NCI-H2029 (cell line): ENCODE measurements around the gene EHBP1.
"Not testable (repeated sequence)": the region's sequence is repeated elsewhere in the genome, so short reads cannot be mapped to it uniquely, and the experiment has no call there.

Source experiments
- DNase-seq: peaks from one replicate; lab custom pipeline; 2025; lab: John Stamatoyannopoulos, UW

EHBP1 gene

DNA sequence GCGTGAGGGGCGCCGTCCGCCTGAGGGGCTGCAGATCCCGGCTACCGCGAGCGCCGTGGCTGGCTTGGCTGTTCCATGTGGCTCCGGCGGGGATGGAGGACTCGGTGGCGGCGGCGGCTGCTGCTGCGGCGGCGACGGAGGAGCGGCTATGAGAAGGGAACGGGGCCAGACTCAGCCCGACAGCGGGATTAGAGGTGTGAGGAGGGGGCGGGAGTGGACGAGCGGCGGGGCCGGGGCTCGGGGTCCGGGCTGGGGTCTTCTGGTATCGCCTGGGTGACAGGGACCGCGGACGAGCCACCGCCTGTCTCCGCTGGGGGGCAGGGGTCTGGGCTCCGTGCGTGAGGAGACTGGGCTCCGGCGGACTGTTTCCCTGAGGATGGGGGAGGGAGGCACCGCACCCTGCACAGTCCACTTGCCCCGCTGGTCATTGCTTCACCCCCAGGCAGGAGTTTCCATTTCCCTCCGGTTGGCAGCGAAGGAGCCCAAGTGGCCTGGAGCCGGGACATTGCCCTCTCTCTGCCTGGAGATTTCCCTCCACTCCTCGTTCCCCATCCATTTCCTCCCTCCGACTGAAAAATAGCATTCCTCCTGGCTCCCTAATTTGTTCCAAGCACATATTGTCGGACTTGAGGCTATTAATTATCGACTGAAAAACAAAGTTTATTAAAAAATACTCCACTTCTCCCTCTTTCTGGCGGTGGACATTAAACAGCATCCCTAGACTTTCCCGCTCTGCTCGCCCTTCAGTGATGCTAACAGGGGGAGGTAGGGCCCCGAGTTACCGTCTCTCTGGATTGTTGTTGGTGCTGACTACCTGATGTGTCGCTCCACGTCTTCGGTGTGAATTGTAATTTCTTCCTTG lies 577 bp downstream of the EHBP1 start:
- peak; percentile 16 for DNase-seq

DNA sequence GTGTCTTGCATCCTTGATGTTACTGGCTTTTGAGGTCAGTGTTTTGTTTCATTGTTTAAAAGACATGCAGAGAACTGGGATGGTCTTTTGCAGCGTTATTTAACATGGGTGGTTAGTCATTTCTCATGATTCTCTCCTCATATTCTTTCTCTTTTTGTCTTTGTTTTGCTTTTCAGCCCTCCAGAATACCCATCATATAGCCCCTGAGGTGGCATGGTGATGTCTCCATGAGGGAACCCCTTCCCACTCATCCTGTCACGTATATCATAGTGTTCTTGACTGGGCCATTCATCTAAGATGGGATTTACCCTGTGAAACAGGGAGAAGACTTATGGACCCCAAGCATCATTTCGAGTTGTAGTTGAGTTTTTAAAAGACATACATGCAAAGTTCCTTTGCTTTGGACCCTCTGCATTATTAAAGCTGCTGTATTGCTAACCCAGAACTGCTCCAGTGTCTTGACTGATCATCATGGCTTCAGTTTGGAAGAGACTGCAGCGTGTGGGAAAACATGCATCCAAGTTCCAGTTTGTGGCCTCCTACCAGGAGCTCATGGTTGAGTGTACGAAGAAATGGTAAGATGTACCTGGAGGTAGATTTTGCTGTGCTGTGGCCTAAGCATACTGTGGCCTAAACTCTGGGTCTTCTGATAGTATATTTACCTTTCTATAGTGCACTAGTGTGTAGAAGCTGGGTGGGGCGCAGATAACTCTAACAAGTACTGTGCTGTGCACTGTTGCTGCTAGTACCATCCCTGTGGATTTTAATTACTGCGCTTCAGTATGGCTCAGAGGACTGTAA lies 1.4 kb downstream of the EHBP1 start:
- no peak for DNase-seq

DNA sequence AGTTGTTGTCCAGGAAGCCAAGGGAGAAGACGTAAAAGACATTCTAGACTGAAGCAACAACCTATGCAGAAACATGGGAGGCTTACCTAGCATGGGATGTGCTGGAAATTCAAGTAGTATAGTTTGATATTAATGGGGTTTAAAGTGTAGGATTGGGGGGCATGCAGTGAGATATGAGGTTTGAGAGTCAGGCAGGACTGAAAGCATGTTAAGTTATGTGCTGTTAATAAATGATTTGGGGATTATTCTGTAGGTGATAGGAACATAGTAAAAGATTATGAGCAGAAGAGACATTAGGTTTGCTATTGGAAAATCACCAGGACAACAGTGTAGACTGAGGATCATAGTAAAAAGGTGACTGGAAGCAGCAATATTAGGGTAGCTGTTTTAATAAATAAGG lies 3.2 kb downstream of the EHBP1 start:
- DNase-seq, result no peak

DNA sequence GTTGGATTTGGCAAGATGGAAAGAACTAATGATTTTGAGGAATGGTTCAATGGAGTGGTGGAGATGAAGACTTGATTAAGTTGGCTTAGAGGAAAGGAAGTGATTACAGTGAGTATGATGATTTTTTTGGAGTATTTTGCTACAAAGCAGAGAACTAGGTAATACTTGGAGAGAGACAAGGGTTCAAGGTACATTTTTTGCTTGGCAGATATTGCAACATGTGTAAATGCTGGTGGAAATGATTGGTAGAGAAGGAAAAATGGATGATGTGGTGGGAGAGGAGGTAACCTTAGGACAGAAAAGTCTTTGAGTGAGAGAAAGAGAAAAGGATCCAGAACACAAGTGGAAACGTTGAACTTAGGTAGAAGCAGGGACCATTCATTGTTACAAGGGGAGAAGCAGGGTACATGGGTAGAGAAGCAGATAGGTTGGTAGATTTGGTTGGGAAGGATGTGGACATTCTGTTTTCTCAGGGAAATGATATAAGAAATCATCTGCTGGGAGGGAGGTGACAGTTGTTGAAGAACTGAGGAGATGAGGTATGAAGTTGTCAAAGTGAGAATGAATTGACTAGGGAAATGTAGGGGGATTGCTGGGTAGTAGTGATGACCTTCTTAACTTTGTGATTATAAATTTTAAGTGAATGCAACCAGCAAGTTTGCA lies 6.5 kb downstream of the EHBP1 start:
- DNase-seq, result no peak

DNA sequence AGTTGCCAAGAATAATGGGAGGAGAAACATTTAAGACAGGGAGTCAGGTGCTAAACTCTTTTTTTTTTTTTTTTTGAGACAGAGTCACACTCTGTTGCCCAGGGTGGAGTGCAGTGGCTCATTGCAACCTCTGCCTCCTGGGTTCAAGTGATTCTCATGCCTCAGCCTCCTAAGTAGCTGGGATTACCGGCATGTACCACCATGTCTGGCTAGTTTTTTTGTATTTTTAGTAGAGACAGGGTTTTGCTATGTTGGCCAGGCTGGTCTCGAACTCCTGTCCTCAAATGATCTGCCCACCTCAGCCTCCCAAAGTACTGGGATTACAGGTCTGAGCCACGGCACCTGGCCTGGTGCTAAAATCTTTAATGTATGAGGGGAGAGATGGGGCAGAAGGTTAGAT lies 7.7 kb downstream of the EHBP1 start:
- not testable (repeated sequence) for DNase-seq

- no peak for DNase-seq
These were observed 8.3 kb downstream of the EHBP1 start for GRCh38 chr2:62713837-62714236.

- no peak for DNase-seq
These were observed 11.3 kb downstream of the EHBP1 start for GRCh38 chr2:62716768-62717167.

GRCh38 chr2:62717503-62718081 lies 12.1 kb downstream of the EHBP1 start:
- no peak for DNase-seq

GRCh38 chr2:62718225-62718822 lies 12.8 kb downstream of the EHBP1 start:
- DNase-seq, result no peak

DNA sequence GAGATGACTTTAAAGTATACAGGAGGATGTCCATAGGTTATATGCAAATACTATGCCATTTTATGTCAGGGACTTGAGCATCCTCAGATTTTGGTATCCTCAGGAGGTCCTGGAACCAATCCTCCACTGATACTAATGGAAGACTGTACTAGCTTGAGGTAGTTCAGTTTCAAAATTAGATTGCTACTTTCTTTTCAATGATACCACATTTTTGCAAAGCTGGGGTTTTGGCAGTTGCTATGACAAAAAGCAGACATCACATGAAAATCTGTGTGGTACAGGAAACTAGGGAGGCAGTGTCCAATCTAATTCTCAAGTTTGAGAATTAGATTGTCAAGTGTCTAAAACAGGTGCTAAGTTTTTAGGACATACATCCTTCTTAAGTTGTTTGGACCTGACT lies 14.2 kb downstream of the EHBP1 start:
- DNase-seq, result no peak

- DNase-seq, result no peak
These were observed 17.2 kb downstream of the EHBP1 start for GRCh38 chr2:62722679-62723078.

DNA sequence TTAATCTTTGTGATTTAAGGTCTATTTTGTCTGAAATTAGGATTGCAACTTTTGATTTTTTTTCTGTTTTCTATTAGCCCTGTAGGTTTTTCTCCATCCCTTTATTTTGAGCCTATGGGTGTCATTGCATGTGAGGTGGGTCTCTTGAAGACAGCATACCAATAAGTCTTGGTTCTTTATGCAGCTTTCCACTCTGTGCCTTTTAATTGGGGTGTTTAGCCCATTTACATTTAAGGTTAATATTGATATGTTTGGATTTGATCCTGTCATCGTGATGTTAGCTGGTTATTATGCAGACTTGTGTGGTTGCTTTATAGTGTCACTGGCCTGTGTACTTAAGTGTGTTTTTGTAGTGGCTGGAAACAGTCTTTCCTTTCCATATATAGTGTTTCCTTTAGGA lies 17.7 kb downstream of the EHBP1 start:
- no peak for DNase-seq

- no peak for DNase-seq
These were observed 18.6 kb downstream of the EHBP1 start for GRCh38 chr2:62724106-62724505.

DNA sequence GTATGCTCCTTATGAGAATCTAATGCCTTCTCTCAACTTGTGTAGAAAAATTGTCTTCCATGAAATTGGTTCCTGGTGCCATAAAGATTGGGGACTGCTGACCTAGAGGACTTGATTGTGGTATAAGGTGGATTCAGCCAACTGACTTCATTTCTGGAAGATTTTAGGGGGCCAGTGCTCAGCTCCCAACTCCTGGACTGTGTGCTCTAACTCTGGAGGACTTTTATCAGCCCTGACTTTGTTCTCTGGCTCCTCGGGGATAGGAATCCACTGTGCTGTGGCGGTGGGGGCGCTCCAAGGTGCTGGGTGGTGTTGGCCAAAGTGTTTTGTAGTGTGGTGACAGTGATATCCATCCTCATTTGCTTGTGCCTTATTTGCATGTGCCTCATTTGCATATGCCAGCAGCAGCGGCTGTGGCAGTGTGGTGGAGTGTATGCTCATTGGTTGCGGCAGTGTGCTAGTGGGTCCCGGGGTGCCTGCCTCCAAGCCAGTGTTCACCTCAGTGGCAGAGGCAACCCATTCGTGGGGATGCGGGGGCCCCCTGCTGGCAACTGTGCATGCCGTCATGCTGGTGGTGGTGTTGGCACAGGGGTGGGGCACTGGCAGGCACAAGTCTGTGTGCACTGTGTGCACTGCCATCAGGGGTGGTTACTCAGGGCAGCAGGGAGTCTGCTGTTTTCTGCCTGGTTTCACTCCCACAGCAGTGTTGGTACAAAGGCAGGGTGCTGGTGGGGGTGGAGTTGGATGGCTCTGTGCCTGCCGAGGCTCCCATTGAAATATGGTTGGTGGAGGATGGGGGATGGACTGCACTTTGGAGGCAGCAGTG lies 19.6 kb downstream of the EHBP1 start:
- no peak for DNase-seq

- no peak for DNase-seq
These were observed 20.2 kb downstream of the EHBP1 start for GRCh38 chr2:62725712-62726055.

- DNase-seq, result no peak
These were observed 21.9 kb downstream of the EHBP1 start for GRCh38 chr2:62727259-62727867.

GRCh38 chr2:62727876-62728566 lies 22.5 kb downstream of the EHBP1 start:
- DNase-seq, result no peak

DNA sequence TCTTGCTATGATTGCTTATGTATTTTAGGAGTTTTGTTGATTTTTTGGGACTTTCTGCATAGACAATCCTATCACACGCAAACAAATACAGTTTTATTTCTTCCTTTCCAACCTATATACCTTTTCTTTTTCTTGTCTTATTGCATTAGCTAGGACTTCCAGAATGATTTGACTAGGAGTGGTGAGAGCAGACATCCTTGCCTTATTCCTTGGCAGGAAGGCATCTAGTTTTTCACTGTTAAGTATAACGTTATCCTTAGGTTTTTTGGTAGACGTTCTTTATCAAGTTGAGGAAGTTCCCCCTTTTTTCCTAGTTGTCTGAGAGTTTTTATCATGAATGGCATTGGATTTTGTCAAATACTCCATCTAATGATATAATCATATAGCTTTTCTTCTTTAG lies 25.8 kb downstream of the EHBP1 start:
- no peak for DNase-seq

DNA sequence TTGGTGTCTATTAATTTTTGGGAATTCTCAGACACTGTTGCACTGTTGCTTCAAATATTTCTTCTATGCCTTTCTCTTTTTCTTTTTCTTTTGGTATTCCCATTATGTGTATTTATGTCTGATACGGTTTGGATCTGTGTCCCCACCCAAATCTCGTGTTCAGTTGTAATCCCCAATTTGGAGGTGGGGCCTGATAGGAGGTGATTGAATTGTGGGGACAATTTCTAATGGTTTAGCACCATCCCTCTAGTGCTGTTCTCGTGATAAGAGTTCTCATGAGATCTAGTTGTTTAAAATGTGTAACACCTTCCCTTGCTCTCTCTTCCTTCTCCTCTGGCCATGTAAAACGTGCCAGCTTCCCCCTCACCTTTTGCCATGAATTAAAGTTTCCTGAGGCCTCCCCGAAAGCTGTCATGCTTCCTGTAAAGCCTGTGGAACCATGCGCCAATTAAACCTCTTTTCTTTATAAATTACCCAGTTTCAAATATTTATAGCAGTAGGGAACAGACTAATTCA lies 26.8 kb downstream of the EHBP1 start:
- DNase-seq, result no peak

- DNase-seq, result no peak
These were observed 28.0 kb downstream of the EHBP1 start for GRCh38 chr2:62733546-62733945.
